Endothelial cell of umbilical vein (primary cell): Measurements from ENCODE around the gene EFHC1. TPM values are rescaled to one million over a fixed set of nuclear protein-coding genes. Genes with fewer than 3 reads are reported as not detected.

Source experiments
- BruUV-seq: library from RNA; stranded (reverse); fragments of 400-500 nt; replicated peaks from 2 replicates; lab custom pipeline; 2021; lab: Mats Ljungman, UMichigan
- CTCF ChIA-PET: fragments of 300-600, 350-600 bp; sonication (Branson Sonifier 250); formaldehyde crosslinking; loops from one replicate; lab custom pipeline; 2021; ENCODE audit warnings: antibody characterized with exemption, inconsistent platforms; lab: Charles Lee
- POLR2A ChIA-PET: fragments of 300-600, 350-600 bp; sonication (Branson Sonifier 250); formaldehyde crosslinking; loops from one replicate; lab custom pipeline; 2021; ENCODE audit warnings: antibody characterized with exemption, inconsistent platforms; lab: Charles Lee
- DNase-seq: peaks from one replicate; pipeline ENCODE4 v3.0.0-alpha.2; 2011; ENCODE audit warnings: low read depth, low spot score
- FAIRE-seq: peaks from 2 replicates; lab custom pipeline; 2011; peaks lifted over from hg19 to GRCh38; lab: Jason Lieb, UNC
- H2AFZ ChIP-seq: 2 replicates; pipeline ENCODE4 v1.6.0; 2012; ENCODE audit warnings: low read depth, low read length, control low read depth, inconsistent platforms
- H3K27ac ChIP-seq: 2 replicates; pipeline ENCODE4 v1.5.1; 2011; ENCODE audit warnings: low read depth, mild to moderate bottlenecking, control low read depth, low read length, moderate library complexity; ENCODE audit not compliant: insufficient read depth
- H3K27me3 ChIP-seq, 2 experiments: 2 replicates each; pipeline versions ENCODE4 v1.6.0 to v1.6.1; 2011; ENCODE audit warnings: low read length in 2 of 2, mixed read lengths in 1 of 2; ENCODE audit not compliant: control insufficient read depth in 2 of 2, insufficient read depth in 2 of 2
- H3K36me3 ChIP-seq, 2 experiments: 2 replicates in 1 of 2; 3 replicates in 1 of 2; pipeline ENCODE4 v1.5.1; 2011; ENCODE audit warnings: low read length in 2 of 2, mild to moderate bottlenecking in 1 of 2, moderate library complexity in 1 of 2; ENCODE audit not compliant: control insufficient read depth in 2 of 2, insufficient read depth in 2 of 2; ENCODE audit errors: extremely low read depth in 1 of 2
- H3K4me1 ChIP-seq: 3 replicates; pipeline ENCODE4 v1.5.1; 2011; ENCODE audit warnings: mild to moderate bottlenecking, low read length; ENCODE audit not compliant: control insufficient read depth, insufficient read depth; ENCODE audit errors: extremely low read depth
- H3K4me2 ChIP-seq: 2 replicates; pipeline ENCODE4 v1.6.1; 2011; ENCODE audit warnings: low read length, control low read depth, mixed read lengths; ENCODE audit not compliant: insufficient read depth
- H3K4me3 ChIP-seq, 3 experiments: fragments of 200-600 bp in 1 of 3; sonication (generic), shearing (Covaris generic) in 1 of 3; replicated peaks in 1 of 3; 2 replicates each; pipeline ENCODE4 v1.5.1; 2011 to 2016; ENCODE audit warnings: control low read depth in 3 of 3, low read length in 3 of 3, mild to moderate bottlenecking in 2 of 3, inconsistent platforms in 1 of 3, low read depth in 1 of 3, moderate library complexity in 1 of 3; ENCODE audit not compliant: insufficient read depth in 1 of 3
- H3K79me2 ChIP-seq: 2 replicates; pipeline ENCODE4 v1.6.0; 2012; ENCODE audit warnings: low read length, inconsistent platforms; ENCODE audit not compliant: control insufficient read depth, insufficient read depth
- H3K9ac ChIP-seq: replicated peaks from 2 replicates; pipeline ENCODE3; 2011; ENCODE audit warnings: low read length, control low read depth; ENCODE audit not compliant: insufficient read depth; ENCODE audit errors: extremely low read depth
- H3K9me1 ChIP-seq: replicated peaks from 3 replicates; pipeline ENCODE4 v1.6.0; 2011; ENCODE audit warnings: mild to moderate bottlenecking, low read length; ENCODE audit not compliant: control insufficient read depth, insufficient read depth; ENCODE audit errors: extremely low read depth
- H3K9me3 ChIP-seq: replicated peaks from 2 replicates; pipeline ENCODE4 v1.5.1; 2012; ENCODE audit warnings: low read length, inconsistent platforms; ENCODE audit not compliant: control insufficient read depth, insufficient read depth
- H4K20me1 ChIP-seq: replicated peaks from 2 replicates; pipeline ENCODE3; 2011; ENCODE audit warnings: mild to moderate bottlenecking, low read length; ENCODE audit not compliant: control insufficient read depth, insufficient read depth; ENCODE audit errors: extremely low read depth
- CTCF ChIP-seq, 2 donors: IDR thresholded peaks; 1 replicate in 1 of 2; 2 replicates in 1 of 2; pipeline ENCODE4 v1.5.1; 2011; ENCODE audit warnings: low read length in 2 of 2, mild to moderate bottlenecking in 2 of 2, moderate library complexity in 2 of 2, control low read depth in 1 of 2, inconsistent platforms in 1 of 2, low read depth in 1 of 2; ENCODE audit not compliant: insufficient read depth in 1 of 2; ENCODE audit errors: extremely low read depth in 1 of 2
- EZH2 ChIP-seq: IDR thresholded peaks from 2 replicates; pipeline ENCODE4 v1.6.1; 2012; ENCODE audit warnings: borderline replicate concordance, low read depth, mild to moderate bottlenecking, moderate library complexity, low read length, inconsistent platforms; ENCODE audit not compliant: severe bottlenecking
- FOS ChIP-seq: IDR thresholded peaks from 2 replicates; pipeline ENCODE4 v1.6.1; 2011; ENCODE audit warnings: mild to moderate bottlenecking, low read length, moderate library complexity, borderline replicate concordance; ENCODE audit not compliant: insufficient read depth
- GATA2 ChIP-seq: IDR thresholded peaks from 2 replicates; pipeline ENCODE4 v1.7.0; 2011; ENCODE audit warnings: low read depth, mild to moderate bottlenecking, moderate library complexity, mixed read lengths, low read length; ENCODE audit not compliant: insufficient read length, insufficient read depth
- JUN ChIP-seq: IDR thresholded peaks from 2 replicates; pipeline ENCODE4 v1.6.1; 2011; ENCODE audit warnings: borderline replicate concordance, low read depth; ENCODE audit not compliant: insufficient read length, insufficient read depth
- MAX ChIP-seq: IDR thresholded peaks from 2 replicates; pipeline ENCODE4 v1.6.1; 2011; ENCODE audit not compliant: insufficient read depth, insufficient read length
- MYC ChIP-seq: IDR thresholded peaks from one replicate; pipeline ENCODE4 v1.6.1; 2011; ENCODE audit warnings: mild to moderate bottlenecking, low read depth, low read length
- POLR2A ChIP-seq: IDR thresholded peaks from 2 replicates; pipeline ENCODE4 v1.6.1; 2012; ENCODE audit warnings: low read depth, mild to moderate bottlenecking, control low read depth, low read length
- POLR2AphosphoS5 ChIP-seq: IDR thresholded peaks from 2 replicates; pipeline ENCODE4 v1.6.1; 2012; ENCODE audit warnings: low read depth, mild to moderate bottlenecking, control low read depth, low read length, moderate library complexity; ENCODE audit not compliant: insufficient read depth
- dilution Hi-C: fragments of 300-500 bp; cut with MboI; formaldehyde crosslinking; loops from one replicate; pipeline ENCODE4 v1.15.0; 2019; ENCODE audit warnings: low sequenced_read_pairs; ENCODE audit not compliant: extremely low pct_ligation_motif_present
- intact Hi-C: fragments of 100-400 bp; cut with micrococcal nuclease; formaldehyde crosslinking; loops from one replicate; pipeline ENCODE4 v1.10.0; 2022
- polyA plus RNA-seq, 4 experiments: library from polyadenylated mRNA; depleted of rRNA in 3 of 4; stranded (reverse) in 3 of 4; unstranded in 1 of 4; fragments of >200 nt; gene quantifications; 2 replicates each; pipeline versions ENCODE4 v1.2.1 to v1.2.3, GENCODE V29; 2011 to 2012; ENCODE audit warnings: missing spikeins in 1 of 4
- total RNA-seq: library from RNA; stranded (reverse); gene quantifications from 2 replicates; pipeline ENCODE4 v1.2.3, GENCODE V29; 2021

EFHC1 gene
- total and polyA plus RNA-seq, 2 donors (not counting 3 experiments of a cell fraction or from before 2014, with no cell fraction given) = 14.6 to 17.6 TPM

DNA sequence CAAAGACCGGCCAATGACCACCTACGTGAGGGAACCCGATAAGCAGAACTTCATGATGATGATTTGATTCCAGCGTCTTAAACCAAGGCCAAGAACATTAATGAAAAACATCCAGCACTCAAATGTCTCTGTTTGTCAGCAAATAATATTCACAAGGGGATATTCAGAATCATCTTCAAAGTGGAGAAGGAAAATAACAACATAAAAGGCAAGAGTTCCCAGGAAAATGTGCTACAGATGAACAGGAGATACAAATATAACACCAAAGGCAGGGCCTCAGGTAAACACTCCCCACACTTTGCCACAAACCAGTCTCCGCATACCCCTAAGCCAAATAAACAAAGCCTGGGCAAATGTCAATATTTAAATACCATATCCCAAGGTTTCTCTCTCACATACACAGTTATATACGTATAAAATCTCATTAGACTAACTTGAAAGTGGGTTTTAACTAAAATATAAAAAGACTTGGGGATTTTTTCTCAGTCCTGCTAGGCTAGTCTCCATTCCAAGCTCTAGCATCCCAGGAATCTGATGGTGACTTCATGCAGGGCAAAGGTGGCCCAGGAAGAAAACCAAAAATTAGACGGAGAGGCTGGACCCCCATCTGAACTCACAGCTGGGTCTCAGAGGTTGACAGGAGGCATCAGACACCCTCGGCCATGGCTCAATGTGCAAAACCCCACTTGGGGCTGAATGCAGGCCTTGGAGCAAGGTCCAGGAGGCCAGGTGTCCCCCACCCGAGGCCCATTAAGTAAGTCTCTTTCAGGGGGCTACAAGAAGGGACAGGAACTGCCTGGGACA lies 124.7 kb downstream of the EFHC1 start:
- DNase-seq = no peak
- Histone ChIP-seq H3K9me1 (no peaks in the 10 kb centered on the region), H3K9me3 (no peaks in the 10 kb centered on the region), H2AFZ (no peak overlapping the region), H3K4me3 (no peak overlapping the region), H3K4me2 (peak overlapping the region; percentile 80), H3K79me2 (peaks cover 79% of the 10 kb centered on the region), H3K27me3 (no peaks in the 10 kb centered on the region), H3K4me1 (peaks cover 76% of the 10 kb centered on the region), H3K9ac (peak overlapping the region; percentile 66), H3K36me3 (no peaks in the 10 kb centered on the region), H4K20me1 (no peaks in the 10 kb centered on the region), H3K27ac (peak overlapping the region; percentile 78)
- no peak for FAIRE-seq
- ChIA-PET CTCF (interaction anchor here (0.6 to 1.5 kb wide), 5 partner anchors 22 to 137 kb away, joined by 3 to 5 read pairs (median 4); no protein-coding TSS in a partner anchor), POLR2A (interaction anchor here (0.9 kb wide), 1 partner anchor 127 kb away, joined by 3 read pairs; no protein-coding TSS in a partner anchor)
- intact Hi-C loops = loop anchor here (1.0 kb wide), 1 partner anchor 23 kb away; no protein-coding TSS in a partner anchor
- no TSS peak for BruUV-seq
- dilution Hi-C loops = loop anchor here (25.0 kb wide), 1 partner anchor 133 kb away; the partner anchor contains the start of gene EFHC1
- TF ChIP-seq EZH2 = no peak
- no peak for TF ChIP-seq GATA2
- TF ChIP-seq JUN = no peak
- TF ChIP-seq FOS = no peak
- no peak for TF ChIP-seq POLR2A
- no peak for TF ChIP-seq MAX
- TF ChIP-seq CTCF (IDR thresholded peaks at IDR 0.05; ENCODE audit: extremely low read depth in 1 of 2, insufficient read depth in 1 of 2, low read depth in 1 of 2, low read length in 2 of 2) = no peak
- no peak for TF ChIP-seq POLR2AphosphoS5
- no peak for TF ChIP-seq MYC
